ENCODE data around the gene NUDT2.
"Not testable (repeated sequence)": the region's sequence is repeated elsewhere in the genome, so short reads cannot be mapped to it uniquely, and the experiment has no call there.

The NUDT2 gene

DNA sequence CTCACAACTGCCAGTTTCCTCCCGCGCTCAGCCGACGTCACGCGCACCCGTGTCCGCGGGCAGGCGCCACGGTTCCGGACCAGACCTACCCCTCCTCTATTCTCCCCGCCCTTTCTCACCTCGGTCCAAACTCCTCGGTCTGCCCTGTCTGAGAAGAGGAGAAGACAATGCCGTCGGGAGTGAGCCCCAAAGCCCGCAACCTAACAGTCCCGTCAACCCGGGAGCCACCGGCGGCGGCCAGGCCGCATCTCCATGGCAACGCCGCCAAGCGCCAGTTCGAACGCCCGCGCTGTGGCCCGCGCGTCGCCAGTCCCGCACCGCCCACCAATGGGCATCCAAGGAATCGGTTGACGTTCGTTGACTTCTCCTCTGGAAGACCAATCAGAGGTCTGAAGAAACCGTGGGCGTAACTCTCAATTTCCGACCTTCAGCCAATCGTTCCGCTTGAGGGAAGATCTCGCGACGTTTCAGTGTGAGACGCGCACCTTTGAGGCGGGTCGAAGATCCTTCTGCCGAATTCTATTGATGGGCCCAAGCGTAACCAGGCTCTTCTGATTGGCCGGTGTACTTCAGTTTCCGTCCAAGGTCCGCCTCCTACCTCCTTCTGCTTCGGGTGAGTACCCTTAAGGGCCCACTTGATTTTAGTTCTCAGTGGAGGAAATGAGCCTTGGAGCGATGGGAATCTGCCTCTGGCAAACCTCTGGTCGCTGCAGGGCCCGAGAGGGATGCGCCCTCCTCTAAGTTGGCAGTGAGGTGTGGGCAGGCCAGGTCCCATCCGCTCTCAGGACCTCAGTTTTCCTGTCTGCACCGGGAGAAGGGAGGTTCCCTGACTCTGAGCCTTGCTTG lies at the start of gene NUDT2, which contains the start of gene KIF24:
Gene NUDT2 (plus strand): TSS at position 583 of the 846 bp plus-strand sequence. CDS start 9,471 bp downstream, outside the sequence.
Gene KIF24 (minus strand): TSS at position 282 of the 846 bp plus-strand sequence. CDS start 17,922 bp downstream, outside the sequence.
- DNase-seq (ENCODE audit: low read depth), result peak; percentile 88

DNA sequence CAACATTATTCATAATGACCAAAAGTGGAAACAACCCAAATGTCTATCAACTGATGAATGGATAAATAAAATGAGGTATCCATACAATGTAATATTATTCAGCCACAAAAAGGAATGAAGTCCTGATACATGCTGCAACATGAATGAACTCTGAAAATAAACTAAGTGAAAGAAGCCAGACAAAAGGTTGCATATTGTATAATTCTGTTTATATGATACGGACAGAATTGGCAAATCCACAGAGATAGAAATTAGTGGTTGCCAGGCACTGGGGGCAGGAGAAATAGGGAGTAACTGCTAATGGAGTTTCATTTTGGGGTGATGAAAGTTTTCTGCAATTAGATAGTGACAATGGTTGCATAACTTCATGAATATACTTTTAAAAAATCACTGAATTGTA lies 47.3 kb upstream of the NUDT2 start:
- DNase-seq (ENCODE audit: low read depth), result no peak

DNA sequence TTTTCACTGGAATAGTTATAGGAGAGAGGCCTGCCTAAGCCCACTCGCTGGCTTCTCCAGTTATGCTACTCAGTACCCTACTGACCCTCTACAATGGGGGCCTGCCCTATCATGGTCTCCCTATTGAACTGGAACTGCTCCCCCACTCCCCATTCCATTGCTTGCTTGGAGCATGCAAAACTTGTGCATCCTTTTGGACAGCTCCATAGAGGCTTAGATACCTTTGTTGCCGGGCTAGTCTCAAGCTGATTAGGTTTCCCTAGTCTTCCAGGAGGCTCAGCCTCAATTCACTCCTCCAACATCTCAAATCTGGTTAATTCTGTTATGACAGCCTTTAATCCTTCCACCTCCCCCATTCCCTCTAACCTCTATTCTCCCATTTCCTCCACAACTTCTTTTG lies 40.2 kb upstream of the NUDT2 start:
- no peak for DNase-seq (ENCODE audit: low read depth)

DNA sequence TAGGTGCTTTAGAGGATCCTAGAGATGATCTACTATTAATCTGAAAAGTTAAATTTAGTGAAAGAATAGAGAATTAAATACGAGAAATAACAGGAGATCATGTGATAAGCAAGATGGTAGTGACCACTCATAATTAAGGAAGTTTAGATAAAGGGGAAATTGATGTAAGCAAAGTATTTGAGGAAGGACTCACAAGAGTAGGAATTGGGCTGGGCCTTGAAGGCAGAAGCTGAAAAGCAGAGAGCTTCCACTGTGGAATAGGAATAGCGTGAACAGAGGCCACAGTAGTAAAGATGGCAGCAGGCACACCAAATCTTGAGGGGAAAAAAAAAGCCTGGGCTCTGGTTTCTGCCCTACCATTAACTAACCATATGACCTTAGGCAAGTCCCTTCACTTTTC lies 38.3 kb upstream of the NUDT2 start:
- DNase-seq (ENCODE audit: low read depth), result no peak

DNA sequence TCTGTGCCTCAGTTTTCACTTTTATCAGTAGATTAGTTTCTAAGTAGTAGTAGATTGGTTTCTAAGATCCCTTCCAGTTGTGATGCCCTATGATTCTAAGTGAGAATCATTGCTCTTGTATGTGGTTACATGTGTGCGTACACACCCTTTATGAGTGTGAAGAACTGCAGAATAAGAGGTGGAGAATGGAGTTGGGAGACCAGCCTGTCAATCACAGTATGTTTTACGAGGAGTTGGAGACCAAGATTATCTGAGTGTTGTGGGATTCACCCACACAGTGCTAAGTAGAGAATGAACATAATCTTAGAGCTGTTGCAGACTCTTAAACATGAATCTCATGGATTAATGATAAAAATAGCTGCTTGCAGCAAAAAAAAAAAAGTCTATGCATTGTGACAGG lies 37.9 kb upstream of the NUDT2 start:
- DNase-seq (ENCODE audit: low read depth), result no peak

DNA sequence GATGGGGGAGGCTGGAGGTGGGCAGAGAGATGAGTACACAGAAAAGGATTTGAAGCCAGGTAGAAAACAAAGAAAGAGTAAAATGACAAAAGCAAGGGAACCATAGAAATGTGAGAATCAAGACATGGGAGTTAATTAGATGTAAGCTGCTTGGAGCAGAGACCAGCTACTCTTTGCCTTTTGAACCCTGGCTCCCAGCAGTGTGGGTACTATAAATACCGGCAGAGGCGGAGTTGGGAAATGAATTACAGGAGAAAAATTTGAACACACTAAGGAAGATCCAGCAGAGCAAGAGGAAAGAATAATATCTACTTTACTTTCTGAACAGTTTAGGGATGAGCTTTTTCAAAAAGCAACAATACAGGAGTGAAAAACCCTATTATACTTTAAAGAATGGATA lies 36.8 kb upstream of the NUDT2 start:
- DNase-seq (ENCODE audit: low read depth), result no peak

DNA sequence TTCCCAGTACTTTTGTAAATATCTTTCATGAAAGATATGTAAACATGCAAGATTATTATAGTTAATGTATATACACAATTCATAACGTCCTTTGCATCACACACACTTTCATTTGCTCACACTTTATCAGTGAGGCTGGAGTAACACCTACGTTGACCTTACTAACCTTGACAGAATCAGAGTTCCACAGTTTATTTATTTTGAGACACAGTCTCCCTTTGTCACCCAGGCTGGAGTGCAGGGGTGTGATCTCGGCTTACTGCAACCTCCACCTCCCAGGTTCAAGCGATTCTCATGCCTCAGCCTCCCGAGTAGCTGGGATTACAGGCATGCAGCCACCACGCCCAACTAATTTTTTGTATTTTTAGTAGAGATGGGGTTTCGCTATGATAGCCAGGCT lies 28.3 kb upstream of the NUDT2 start:
- DNase-seq (ENCODE audit: low read depth), result not testable (repeated sequence)

DNA sequence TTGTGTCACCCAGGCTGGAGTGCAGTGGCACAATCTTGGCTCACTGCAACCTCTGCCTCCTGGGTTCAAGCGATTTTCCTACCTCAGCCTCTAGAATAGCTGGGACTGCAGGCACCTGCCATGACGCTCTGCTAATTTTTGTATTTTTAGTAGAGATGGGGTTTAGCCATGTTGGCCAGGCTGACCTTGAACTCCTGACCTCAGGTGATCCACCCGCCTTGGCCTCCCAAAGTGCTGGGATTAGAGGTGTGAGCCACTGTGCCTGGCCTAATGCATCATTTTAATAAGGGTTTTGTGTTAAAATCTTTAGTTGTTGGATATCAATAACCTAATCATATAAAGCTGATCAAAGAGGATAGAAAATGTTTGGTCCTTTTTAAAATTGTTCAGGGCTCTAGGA lies 21.1 kb upstream of the NUDT2 start:
- not testable (repeated sequence) for DNase-seq (ENCODE audit: low read depth)

DNA sequence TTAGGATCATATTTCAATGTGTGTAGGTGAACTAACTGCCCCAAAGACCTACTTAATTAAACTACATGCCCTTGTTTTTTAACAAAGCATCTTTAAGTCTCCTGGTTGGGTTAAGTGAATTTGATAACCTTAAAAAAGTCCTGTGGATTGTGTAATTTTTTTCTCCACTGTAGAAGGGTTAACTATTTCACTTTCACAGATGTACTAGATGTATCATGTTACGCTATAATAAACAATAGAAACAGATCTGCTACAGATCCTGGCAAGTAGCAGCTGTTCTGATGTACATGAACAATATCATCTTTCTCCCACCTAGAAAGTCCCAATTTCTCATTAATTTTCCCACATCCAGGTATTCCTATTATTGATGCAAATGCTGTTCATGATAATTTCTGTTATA lies 19.2 kb upstream of the NUDT2 start:
- no peak for DNase-seq (ENCODE audit: low read depth)

DNA sequence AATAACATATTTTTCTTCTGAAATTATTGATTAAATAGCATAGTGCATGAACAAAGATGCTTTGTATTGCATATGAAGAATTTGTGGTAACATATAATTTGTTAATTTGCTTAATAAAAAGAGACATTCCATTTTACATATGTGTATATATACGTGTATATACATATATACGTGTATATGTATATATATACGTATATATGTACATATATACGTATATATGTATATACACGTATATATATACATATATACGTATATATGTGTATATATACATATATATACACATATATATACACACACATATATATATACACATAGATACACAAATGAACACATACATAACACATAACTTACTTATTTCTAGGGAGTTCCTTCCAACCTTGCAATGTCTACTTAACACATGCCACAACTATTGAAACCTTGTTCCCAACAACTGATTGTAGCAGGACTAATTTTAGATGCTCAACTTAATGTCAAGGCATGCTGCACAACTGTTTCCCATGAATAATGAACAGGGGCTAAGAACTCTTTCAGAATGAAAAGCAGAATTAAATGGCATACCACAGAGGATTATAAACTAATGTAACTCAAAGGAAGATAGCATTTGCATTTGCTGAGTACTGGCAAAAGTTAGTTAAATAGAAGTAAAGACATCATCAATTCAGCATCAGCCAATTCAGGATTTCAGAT lies 17.7 kb upstream of the NUDT2 start:
- no peak for DNase-seq (ENCODE audit: low read depth)

DNA sequence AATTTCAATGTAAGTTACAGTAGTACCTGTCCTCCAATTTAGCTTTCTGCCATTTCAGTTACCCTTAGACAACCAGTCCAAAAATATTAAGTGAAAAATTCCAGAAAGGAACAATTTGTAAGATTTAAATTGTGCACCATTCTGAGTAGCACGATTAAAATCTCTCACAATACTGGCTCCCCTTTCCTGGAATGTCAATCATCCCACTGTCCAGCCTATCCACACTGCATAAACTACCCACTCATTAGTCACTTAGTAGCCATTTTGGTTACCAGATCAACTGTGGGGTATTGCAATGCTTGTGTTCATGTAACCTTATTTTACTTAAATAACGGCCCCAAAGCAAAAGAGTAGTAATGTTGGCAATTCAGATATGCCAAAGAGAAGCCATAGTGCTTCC lies 11.9 kb upstream of the NUDT2 start:
- DNase-seq (ENCODE audit: low read depth), result no peak

DNA sequence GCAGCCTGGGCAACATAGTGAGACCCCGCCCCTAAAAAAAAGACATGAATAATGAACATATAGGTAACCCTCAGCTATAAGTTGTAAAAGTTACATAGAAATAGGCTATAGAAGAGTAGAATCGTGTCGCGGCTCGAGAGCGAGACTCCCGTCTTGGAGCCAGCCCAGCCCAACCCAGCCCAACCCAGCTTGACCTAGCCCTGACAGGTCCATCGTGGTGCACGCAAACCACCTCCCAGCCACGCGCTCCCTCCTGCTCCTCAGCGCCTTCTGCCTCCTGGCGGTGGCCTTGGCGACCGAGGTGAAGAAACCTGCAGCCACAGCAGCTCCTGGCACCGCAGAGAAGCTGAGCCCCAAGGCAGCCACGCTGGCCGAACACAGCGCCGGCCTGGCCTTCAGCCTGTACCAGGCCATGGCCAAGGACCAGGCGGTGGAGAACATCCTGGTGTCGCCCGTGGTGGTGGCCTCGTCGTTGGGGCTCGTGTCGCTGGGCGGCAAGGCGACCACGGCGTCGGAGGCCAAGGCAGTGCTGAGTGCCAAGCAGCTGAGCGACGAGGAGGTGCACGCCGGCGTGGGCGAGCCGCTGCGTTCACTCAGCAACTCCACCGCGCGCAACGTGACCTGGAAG lies 11.1 kb upstream of the NUDT2 start:
- no peak for DNase-seq (ENCODE audit: low read depth)

DNA sequence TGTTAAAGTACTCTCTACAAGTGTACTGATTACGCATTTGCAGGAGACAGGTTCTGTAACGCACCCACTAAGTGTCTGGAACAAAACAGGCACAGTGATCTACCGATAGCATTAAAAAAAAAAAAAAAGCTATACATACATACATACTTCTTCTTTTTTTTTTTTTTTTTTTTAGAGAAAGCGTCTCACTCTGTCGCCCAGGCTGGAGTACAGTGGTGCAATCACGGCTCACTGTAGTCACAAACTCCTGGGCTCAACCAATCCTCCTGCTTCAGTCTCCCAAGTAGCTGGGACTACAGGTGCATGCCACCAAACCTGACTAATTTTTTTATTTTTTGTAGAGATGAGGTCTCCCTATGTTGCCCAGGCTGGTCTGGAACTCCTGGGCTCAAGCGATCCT lies 7.9 kb upstream of the NUDT2 start:
- DNase-seq (ENCODE audit: low read depth), result no peak

DNA sequence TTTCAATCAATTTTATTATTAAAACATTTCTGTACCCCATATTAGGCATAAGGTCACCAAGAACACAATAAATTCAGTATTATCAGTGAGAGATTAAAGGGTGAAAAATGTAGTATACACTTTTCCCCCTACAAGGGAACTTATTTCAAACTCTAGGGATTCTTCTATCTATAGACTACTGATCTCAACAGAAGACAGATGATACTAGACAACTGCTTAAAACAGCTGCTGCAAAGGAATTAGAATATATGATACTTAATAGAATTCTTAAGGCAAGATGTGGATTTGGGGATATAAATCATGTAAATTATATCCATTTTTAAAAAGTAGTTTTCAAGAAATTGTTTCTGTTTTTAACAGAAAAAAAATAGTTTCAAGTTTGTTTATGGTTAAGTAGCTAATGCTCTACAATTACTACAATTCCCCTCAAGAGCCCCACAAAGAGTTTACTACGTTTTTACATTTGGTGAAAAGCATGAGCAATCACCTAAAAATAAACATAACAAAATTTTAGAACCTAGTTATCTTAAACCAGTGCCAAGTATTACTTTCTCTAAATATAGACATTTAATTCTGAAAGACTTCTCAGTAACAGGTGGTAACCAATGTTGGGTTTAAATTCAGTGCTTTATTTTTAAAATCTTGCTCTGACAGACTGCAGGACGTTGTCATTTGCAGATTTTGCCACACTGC lies 6.3 kb upstream of the NUDT2 start:
- no peak for DNase-seq (ENCODE audit: low read depth)

DNA sequence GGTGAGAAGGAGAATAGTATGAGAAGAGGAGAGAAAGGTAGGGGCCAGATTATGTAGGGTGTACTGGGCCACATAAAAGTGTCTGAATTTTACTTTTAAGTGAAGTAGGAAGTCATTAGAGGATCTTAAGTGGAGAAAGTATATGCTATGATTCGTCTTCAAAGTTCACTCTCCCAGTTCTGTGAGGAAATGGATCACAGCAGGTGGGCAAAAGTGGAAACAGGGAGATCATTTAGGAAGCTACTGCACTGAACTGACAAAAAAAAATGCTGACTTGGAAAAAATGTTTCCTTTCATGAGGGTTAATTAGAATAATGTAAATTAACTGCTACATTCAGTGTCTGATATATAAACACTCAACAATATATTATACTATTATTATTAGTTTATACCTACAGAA lies 2.7 kb upstream of the NUDT2 start:
- no peak for DNase-seq (ENCODE audit: low read depth)

DNA sequence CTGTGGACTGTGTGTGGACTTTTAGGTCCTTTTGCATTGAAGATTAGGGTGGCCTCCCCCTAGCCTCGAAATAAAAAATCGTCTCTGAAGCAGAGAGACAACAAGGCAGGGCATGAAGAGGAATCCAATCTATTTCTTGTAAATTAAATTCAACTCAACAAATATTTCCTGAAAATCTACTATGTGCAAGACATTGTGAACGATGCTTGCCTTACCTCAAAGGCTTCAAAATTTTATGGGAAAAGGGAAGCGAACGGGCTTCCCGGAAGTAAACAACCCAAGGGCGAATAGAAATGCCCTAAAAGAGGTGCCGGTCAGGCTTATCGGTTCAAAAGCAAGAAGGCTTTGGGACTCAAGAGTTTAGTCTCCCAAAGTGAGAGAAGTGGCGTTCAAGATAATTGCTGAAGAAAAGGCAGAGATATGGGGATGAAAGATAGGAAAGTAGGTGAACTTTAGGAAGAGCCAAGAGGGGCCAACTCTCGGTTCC lies 826 bp upstream of the NUDT2 start:
- no peak for DNase-seq (ENCODE audit: low read depth)

DNA sequence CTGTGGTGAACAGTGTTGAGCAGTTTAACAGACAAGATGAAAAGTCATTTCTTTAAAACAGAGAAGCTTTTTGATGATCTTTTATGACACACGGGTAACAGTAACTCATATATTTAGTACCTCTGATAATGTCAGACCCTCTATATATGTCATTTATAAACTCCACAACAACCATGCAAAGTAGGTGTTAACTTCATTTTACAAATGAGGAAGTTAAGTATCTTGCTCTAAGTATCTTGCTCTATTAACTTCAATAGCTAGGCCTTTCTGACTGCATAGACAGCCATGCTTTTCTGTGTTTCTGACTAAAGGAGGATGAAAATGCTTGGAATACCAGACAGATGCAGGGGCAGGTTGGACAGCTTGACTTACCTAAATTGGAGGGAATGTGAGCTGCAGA lies 1.8 kb downstream of the NUDT2 start:
- no peak for DNase-seq (ENCODE audit: low read depth)

DNA sequence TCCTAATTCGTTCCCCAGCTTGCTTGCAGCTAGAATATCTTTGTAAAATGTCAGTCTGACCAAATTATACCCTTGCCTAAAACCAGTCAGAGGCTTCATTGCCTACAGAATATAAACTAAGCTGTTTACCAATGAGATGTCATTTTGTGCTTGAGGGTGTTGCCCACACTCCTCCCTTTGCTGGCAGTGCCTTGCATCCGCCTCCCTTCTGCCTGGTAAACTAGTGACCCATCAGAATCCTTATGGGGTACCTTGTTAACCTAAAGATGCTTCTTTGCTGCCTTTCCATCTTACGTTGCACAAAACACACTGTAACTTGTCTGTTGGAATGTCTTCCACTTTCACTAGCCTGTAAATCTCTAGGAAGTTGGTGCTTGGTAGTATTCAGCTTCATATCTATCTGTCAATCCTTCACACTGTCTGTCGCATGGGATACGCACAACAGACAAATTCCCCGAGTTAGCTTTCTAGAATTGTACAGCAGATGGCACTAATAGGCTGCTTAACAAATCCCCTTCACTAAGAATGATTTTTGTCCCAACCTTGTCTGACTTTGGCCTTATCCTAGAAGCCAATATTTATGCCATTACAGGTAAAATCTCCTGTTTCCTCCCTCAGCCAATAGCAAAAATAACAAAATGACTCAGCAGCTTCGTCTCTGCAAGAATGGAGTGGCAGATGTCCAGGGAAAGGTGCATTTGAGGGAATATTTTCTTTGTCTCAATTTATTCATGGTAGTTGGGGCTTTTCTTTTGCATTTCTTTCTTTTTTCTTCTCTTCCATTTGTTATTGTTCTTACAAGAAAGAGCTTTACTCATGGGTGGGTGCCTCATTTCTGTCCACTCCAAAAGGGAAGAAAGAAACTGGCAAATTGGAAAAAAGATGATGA lies 3.0 kb downstream of the NUDT2 start:
- no peak for DNase-seq (ENCODE audit: low read depth)

DNA sequence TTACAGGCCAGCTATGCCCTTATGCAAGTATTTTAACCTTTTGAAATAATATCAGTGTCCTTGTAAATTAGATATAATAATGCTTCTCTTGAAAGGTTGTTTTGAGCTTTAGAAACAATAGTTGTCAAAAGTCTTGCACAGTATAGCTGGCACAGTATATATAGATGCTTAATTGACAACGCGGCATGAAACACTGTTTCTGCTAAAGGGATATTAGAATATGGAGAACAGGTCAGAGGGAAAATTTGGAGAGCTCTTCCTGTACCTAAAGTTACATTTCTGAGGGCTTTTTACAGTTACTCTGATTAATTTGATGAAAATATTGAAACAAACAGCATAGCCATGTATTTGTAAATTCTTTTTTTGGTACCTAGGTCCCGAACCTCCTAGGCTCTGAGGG lies 4.5 kb downstream of the NUDT2 start:
- DNase-seq (ENCODE audit: low read depth), result no peak

DNA sequence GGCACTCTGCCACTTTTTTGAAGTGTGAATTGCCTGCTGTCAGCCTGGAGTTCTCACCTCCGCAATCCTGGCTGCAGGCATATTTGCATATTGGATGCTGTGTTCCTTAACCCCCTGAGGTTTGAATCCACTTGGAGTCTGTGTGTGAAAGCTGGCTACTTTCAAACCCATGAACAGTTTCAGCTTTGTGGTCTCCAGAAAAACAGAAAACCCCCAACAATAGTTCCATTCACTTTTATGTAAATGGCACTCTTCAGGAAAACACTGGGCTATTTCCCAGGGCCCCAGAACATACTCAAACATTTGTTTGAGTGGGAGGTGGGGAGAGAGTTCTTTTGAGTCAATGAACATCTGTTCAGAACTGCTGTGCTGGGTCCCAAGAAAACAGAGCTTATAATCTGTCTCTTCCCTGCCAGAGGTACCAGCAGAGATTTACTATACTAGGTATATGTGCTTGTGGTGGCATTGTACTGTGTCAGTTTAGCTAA lies 5.0 kb downstream of the NUDT2 start:
- DNase-seq (ENCODE audit: low read depth), result no peak

DNA sequence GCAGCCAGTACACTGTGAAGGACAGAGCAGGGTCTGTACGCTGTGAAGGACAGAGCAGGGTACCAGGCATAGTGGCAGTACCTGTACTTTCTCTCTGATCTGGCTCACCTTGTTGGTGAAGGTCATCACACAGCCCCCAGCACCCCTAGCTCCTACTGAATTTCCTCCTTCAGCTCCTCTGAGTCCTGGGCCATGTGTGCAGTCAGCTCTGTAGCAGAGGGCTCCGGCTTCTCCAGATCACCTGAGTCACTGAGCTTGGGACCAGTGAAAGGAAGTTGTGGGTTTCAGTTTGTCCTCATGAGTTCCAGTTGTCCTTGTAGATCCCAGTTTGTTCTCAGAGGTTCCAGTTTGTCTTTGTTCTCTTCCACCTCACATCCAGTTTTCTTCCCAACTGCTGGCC lies 5.5 kb downstream of the NUDT2 start:
- DNase-seq (ENCODE audit: low read depth), result no peak

Measured in stimulated activated CD8-positive, alpha-beta memory T cell treated with anti-CD3 and anti-CD28 coated beads, Interleukin-12 subunit alpha, Interleukin-12 subunit beta, amount 100 ng/mL, for 1 hour (primary cell).